HG03175 (cell line): ENCODE data around the gene PLEKHN1.

Experiments
- ATAC-seq: cut with Tn5 transposase; IDR thresholded peaks from one replicate; pipeline ENCODE4 v1.9.1; 2021; ENCODE audit warnings: mild to moderate bottlenecking, moderate library complexity; ENCODE audit not compliant: unreplicated experiment

PLEKHN1 gene

DNA sequence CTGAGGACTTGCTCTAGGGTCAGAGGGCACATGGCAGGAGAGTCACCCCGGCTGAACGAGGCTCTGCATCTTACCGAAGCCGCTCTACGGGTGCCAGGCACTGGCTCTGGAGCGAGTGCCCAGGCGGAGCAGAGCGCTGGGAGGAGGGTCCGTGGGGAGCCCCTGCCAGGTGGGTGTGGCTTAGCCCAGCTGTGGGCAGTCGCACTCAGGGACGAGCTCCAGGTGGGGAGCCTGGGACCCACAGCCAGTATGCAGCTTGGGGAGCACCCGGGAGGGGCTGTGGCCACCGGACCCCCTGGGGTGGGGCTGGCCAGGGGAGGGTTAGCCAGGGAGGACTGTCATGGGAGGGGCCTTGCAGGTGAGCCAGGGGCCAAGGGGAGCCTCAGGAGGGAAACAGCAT lies 57.4 kb downstream of the PLEKHN1 start:
- ATAC-seq = no peak

GRCh38 chr1:1024149-1024770 lies 58.0 kb downstream of the PLEKHN1 start:
- ATAC-seq = no peak

GRCh38 chr1:1024771-1025699 lies 58.8 kb downstream of the PLEKHN1 start:
- no peak for ATAC-seq
